ENCODE results near the gene GTF3C6. TPM values are rescaled to one million over a fixed set of nuclear protein-coding genes. Genes with fewer than 3 reads are reported as not detected.

Gene GTF3C6
- total and polyA plus RNA-seq, 2 of the 8 experiments (the other 6 are each of a cell fraction or from before 2014, with no cell fraction given), result 13.1 to 87.4 TPM

- Histone ChIP-seq H3K56ac (replicated peaks; ENCODE audit: insufficient read length, low read depth, low read length) (no peak overlapping the region), H3K4me1 (replicated peaks in 1 of 4; ENCODE audit: control insufficient read depth in 3 of 4, insufficient read depth in 4 of 4, low read length in 3 of 4) (no peaks in the 10 kb centered on the region), H4K8ac (ENCODE audit: extremely low read depth, insufficient read depth, low read length) (no peak overlapping the region), H2BK12ac (ENCODE audit: low read depth, low read length) (no peak overlapping the region), H3K14ac (ENCODE audit: insufficient read length) (no peak overlapping the region), H4K20me1 (replicated peaks in 1 of 2; ENCODE audit: control insufficient read depth in 1 of 2, insufficient read depth in 2 of 2, low read length in 2 of 2) (peaks cover 0 to 9% of the 10 kb centered on the region in 2 experiments), H3K79me2 (ENCODE audit: control insufficient read depth in 1 of 2, insufficient read depth in 2 of 2, low read length in 2 of 2) (peaks cover 3 to 7% of the 10 kb centered on the region in 2 experiments; a peak in 3 of 4 replicates), H2BK5ac (ENCODE audit: low read depth, low read length) (no peak overlapping the region), H3K23me2 (ENCODE audit: low read depth, low read length) (no peaks in the 10 kb centered on the region), H3K18ac (ENCODE audit: extremely low read depth, low read length) (no peak overlapping the region), H2BK120ac (replicated peaks; ENCODE audit: low read depth, low read length) (no peak overlapping the region), H2AFZ (ENCODE audit: low read length) (no peak overlapping the region), H3K27ac (ENCODE audit: low read depth, low read length) (no peak overlapping the region), H4K5ac (ENCODE audit: insufficient read length, low read depth, low read length) (no peak overlapping the region), H3K9me3 (ENCODE audit: insufficient read depth in 2 of 2, low read depth in 1 of 2, low read length in 1 of 2) (no peaks in the 10 kb centered on the region), H3K23ac (ENCODE audit: insufficient read length) (no peak overlapping the region), H3K4me2 (ENCODE audit: insufficient read depth in 1 of 2, low read depth in 2 of 2, low read length in 2 of 2) (no peak overlapping the region), H2AK5ac (ENCODE audit: low read depth, low read length) (no peak overlapping the region), H3K4me3 (ENCODE audit: extremely low read depth in 1 of 4, insufficient read depth in 2 of 4, low read depth in 3 of 4, low read length in 4 of 4) (no peak overlapping the region), H2BK20ac (ENCODE audit: low read length) (no peak overlapping the region), H3K79me1 (ENCODE audit: low read depth, low read length) (peaks cover 6% of the 10 kb centered on the region; the same call in 1 of the 2 replicates), H3K36me3 (ENCODE audit: control insufficient read depth in 2 of 4, insufficient read depth in 4 of 4, low read length in 3 of 4) (peaks cover 15 to 78% (median 44%) of the 10 kb centered on the region in 4 experiments), H2BK15ac (ENCODE audit: low read length) (no peak overlapping the region), H3K9ac (replicated peaks in 1 of 4; ENCODE audit: extremely low read depth in 1 of 4, low read depth in 3 of 4, low read length in 3 of 4) (no peak overlapping the region), H4K91ac (replicated peaks; ENCODE audit: insufficient read length, low read length) (no peak overlapping the region), H3K4ac (replicated peaks; ENCODE audit: insufficient read length, low read depth, low read length) (no peak overlapping the region), H3K27me3 (replicated peaks in 1 of 4; ENCODE audit: control insufficient read depth in 3 of 4, extremely low read depth in 1 of 4, insufficient read depth in 3 of 4, low read length in 3 of 4) (no peaks in the 10 kb centered on the region)
- DNase-seq (ENCODE audit: low read depth in 1 of 2, low spot score in 2 of 2) (no peak), FAIRE-seq (no peak)
- ChIA-PET CTCF (ENCODE audit: partially characterized antibody) (interaction anchor here (0.8 to 1.5 kb wide), 2 partner anchors 9 to 27 kb away, joined by 3 to 6 read pairs; no protein-coding TSS in a partner anchor), POLR2A (ENCODE audit: partially characterized antibody) (no interaction called here)
- whole genome bisulfite sequencing, 2 experiments (ENCODE audit: extremely low coverage in 1 of 2, insufficient coverage in 1 of 2, insufficient read length in 1 of 2, insufficient replicate concordance in 2 of 2, low coverage in 1 of 2, low lambda C conversion rate in 2 of 2, missing lambda C conversion rate in 1 of 2), result 90% methylated on average over 3 of the region's 3 CpGs; no CpG with 5 or more reads in 1 of the 2 experiments
- TF ChIP-seq KDM4A (IDR thresholded peaks at IDR 0.05; ENCODE audit: low read depth, low read length, severe bottlenecking) (no peak), SUZ12 (IDR thresholded peaks at IDR 0.05; ENCODE audit: low read length) (no peak), TAF7 (optimal IDR thresholded peaks at IDR 0.05; ENCODE audit: borderline replicate concordance, low read depth, low read length) (no peak), TEAD4 (IDR thresholded peaks at IDR 0.05; ENCODE audit: low read depth, low read length) (no peak), JUND (IDR thresholded peaks at IDR 0.05; ENCODE audit: low read length) (no peak)
Observed at GRCh38 chr6:111002350-111002749, 43.8 kb downstream of the GTF3C6 start.

Data from H1 (cell line).